Peyer's patch (tissue), 4 donors: ENCODE results near the gene BSCL2. TPM values are rescaled to one million over a fixed set of nuclear protein-coding genes. Genes with fewer than 3 reads are reported as not detected.

Experiments used
- DNase-seq, 3 donors: peaks; one replicate each; pipeline ENCODE4 v3.0.0-alpha.2; 2017 to 2019
- H3K27ac ChIP-seq, 4 donors: fragments of 200-600 bp; sonication (generic); one replicate each; pipeline ENCODE4 v1.5.1; 2016 to 2019
- H3K27me3 ChIP-seq, 2 donors: fragments of 200-600 bp; sonication (generic); one replicate each; pipeline ENCODE4 v1.5.1; 2019
- H3K36me3 ChIP-seq, 3 donors: fragments of 200-600 bp; sonication (generic); one replicate each; pipeline ENCODE4 v1.5.1; 2016 to 2019
- H3K4me1 ChIP-seq, 4 donors: fragments of 200-600 bp; sonication (generic); one replicate each; pipeline ENCODE4 v1.5.1; 2016 to 2019
- H3K4me3 ChIP-seq, 4 donors: fragments of 200-600 bp; sonication (generic); 1 replicate in 3 of 4; 2 replicates in 1 of 4; pipeline ENCODE4 v1.5.1; 2016 to 2019; ENCODE audit warnings: mild to moderate bottlenecking in 1 of 4
- H3K9me3 ChIP-seq, 4 donors: fragments of 200-600 bp; sonication (generic); one replicate each; pipeline ENCODE4 v1.5.1; 2016 to 2019; ENCODE audit warnings: mild to moderate bottlenecking in 1 of 4
- CTCF ChIP-seq, 6 experiments: fragments of 450-650 bp in 4 of 6; fragments of 200-600 bp in 2 of 6; sonication (generic) in 1 of 6; IDR thresholded peaks; one replicate each; pipeline ENCODE4 v1.5.1; 2017 to 2019; ENCODE audit warnings: antibody characterized with exemption in 6 of 6, mild to moderate bottlenecking in 3 of 6, moderate library complexity in 1 of 6
- POLR2A ChIP-seq, 2 donors: fragments of 450-650 bp; IDR thresholded peaks; one replicate each; pipeline ENCODE4 v1.5.1; 2017; ENCODE audit warnings: antibody characterized with exemption in 2 of 2, mild to moderate bottlenecking in 2 of 2, moderate library complexity in 2 of 2
- total RNA-seq, 4 donors: library from RNA; depleted of rRNA; stranded (reverse); fragments of >200 nt; gene quantifications; one replicate each; pipeline ENCODE4 v1.1.0, GENCODE V29; 2016

BSCL2 gene
- total RNA-seq = 10 to 100 TPM; 51.5 to 71.2 (median 61.3) TPM

GRCh38 chr11:62707277-62707861 lies at the start of gene BSCL2, which contains the start of gene GNG3:
TSS of gene BSCL2 (minus strand) at chr11:62707424. CDS start at chr11:62707195, 229 bp downstream.
TSS of gene GNG3 (plus strand) at chr11:62707676. CDS start at chr11:62708296, 620 bp downstream.
- peaks cover 0 to 36% (median 13%) of the 10 kb centered on the region in 4 donors for H3K4me1 ChIP-seq
- no peak for DNase-seq
- H3K36me3 ChIP-seq = peaks cover 0 to 19% (median 0%) of the 10 kb centered on the region in 3 donors

DNA sequence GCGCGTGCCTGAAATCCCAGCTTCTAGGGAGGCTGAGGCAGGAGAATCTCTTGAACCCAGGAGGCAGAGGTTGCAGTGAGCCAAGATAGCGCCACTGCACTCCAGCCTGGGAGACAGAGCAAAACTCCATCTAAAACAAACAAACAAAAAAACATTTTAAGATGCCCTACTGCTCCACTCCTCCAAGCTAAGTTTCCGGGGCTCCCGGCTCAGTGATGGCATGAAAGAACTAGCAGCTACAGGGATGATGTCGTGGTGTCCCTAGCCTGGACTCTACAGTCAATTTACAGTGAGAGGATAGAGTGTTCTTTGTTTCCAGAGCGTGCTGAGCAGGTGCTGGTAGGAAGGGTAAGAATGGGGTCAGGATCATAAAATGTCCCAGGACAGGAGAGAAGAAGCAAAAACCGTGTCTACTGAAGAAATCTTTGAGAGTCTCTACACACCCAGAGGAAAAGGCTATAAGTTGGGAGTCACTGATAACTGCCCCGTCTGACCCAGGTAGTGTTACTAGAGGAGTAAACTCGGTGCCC lies 47.9 kb upstream of the BSCL2 start:
- TF ChIP-seq CTCF (IDR thresholded peaks at IDR 0.05) = no peak
- TF ChIP-seq POLR2A (IDR thresholded peaks at IDR 0.05) = no peak
- Histone ChIP-seq H3K4me3 (no peak overlapping the region), H3K9me3 (no peaks in the 10 kb centered on the region), H3K36me3 (peaks cover 0 to 13% (median 0%) of the 10 kb centered on the region in 3 donors), H3K4me1 (peaks cover 0 to 23% (median 4%) of the 10 kb centered on the region in 4 donors), H3K27ac (no peak overlapping the region), H3K27me3 (no peaks in the 10 kb centered on the region)
- no peak for DNase-seq

More at GRCh38 chr11:62707277-62707861, at the start of gene BSCL2, which contains the start of gene GNG3:
- TF ChIP-seq CTCF (IDR thresholded peaks at IDR 0.05) = no peak
- TF ChIP-seq POLR2A (IDR thresholded peaks at IDR 0.05) = no peak
- peak within 1 kb of the TSS; percentile 88 to 98 (median 92) for H3K27ac ChIP-seq
- no peaks in the 10 kb centered on the region for H3K27me3 ChIP-seq
- no peaks in the 10 kb centered on the region for H3K9me3 ChIP-seq
- H3K4me3 ChIP-seq = peak within 1 kb of the TSS; percentile 63 to 87 (median 80)

- TF ChIP-seq CTCF (IDR thresholded peaks at IDR 0.05) = peak in 4 of 6 experiments; percentile 2 to 47 (median 42)
- TF ChIP-seq POLR2A (IDR thresholded peaks at IDR 0.05) = peak; percentile 64 to 85
- Histone ChIP-seq H3K4me1 (peaks cover 0 to 23% (median 4%) of the 10 kb centered on the region in 4 donors), H3K9me3 (no peaks in the 10 kb centered on the region), H3K36me3 (peaks cover 0 to 14% (median 0%) of the 10 kb centered on the region in 3 donors), H3K27ac (peak within 1 kb of the TSS; percentile 87 to 94 (median 90)), H3K4me3 (peak within 1 kb of the TSS; percentile 61 to 79 (median 67)), H3K27me3 (no peaks in the 10 kb centered on the region)
- peak; percentile 99 for DNase-seq
Observed at GRCh38 chr11:62753736-62754603, 46.7 kb upstream of the BSCL2 start, which contains the start of gene ZBTB3. TSS of gene ZBTB3 (minus strand) at chr11:62754160. CDS start at chr11:62753664, 496 bp downstream.

GRCh38 chr11:62752994-62753735 lies 45.9 kb upstream of the BSCL2 start:
- TF ChIP-seq CTCF (IDR thresholded peaks at IDR 0.05) (no peak), POLR2A (IDR thresholded peaks at IDR 0.05) (no peak)
- peaks cover 0 to 23% (median 4%) of the 10 kb centered on the region in 4 donors for H3K4me1 ChIP-seq
- peaks cover 0 to 18% (median 0%) of the 10 kb centered on the region in 3 donors for H3K36me3 ChIP-seq
- DNase-seq = no peak
- peak overlapping the region; percentile 87 to 94 (median 90) for H3K27ac ChIP-seq
- peak overlapping the region; percentile 61 to 79 (median 67) for H3K4me3 ChIP-seq
- H3K27me3 ChIP-seq = no peaks in the 10 kb centered on the region
- no peaks in the 10 kb centered on the region for H3K9me3 ChIP-seq
